ENCODE results near the gene PRDM16. TPM values are rescaled to one million over a fixed set of nuclear protein-coding genes. Genes with fewer than 3 reads are reported as not detected.

The PRDM16 gene
- total and polyA plus RNA-seq, 2 of the 8 experiments (the other 6 are each of a cell fraction or from before 2014, with no cell fraction given), result 0.39 to 0.43 TPM

DNA sequence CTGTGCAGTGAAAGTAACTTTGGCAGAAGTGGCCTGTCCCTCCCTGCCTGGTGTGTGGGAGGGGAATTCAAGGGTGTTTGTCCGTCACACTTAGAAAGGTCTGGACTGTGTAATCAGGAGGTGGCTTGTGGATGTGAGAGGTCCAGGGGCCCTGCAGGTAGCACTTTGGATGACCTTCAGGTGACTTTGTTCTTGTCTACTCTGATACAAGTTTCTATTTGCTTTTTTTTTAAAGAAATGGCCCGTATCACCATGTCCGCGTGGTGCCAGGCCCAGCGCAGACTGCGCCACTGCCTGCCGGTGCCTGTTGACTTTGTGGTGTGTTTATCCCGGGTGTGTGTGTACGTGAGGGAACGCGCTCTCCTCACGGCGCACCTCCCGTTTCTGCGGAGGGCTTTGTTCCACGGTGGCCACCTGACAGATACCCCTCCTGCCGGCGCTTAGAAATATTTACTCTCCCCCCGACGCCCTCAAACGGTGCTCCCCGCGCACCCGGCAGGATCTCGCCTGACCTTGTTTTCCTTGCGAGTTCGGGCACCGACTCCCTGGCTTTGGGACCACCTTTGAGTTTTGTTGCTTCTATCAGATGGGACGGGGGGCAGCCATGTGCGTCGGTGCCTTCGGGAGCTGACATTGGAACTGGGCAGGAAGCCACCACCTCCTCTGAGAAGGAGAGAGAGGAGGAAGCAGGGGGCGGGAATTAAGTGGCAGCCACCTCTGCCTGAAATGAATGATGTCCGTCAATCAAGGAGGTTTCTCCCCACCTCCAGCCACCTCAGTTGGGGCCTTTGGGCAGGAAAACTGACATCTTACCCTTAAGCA is 119.4 kb downstream of the PRDM16 start:
- Histone ChIP-seq H3K4me2 (ENCODE audit: insufficient read depth in 1 of 2, low read depth in 2 of 2, low read length in 2 of 2) (no peak overlapping the region), H4K8ac (ENCODE audit: extremely low read depth, insufficient read depth, low read length) (no peak overlapping the region; the same call in 1 of the 2 replicates), H3K9ac (replicated peaks in 1 of 4; ENCODE audit: extremely low read depth in 1 of 4, low read depth in 3 of 4, low read length in 3 of 4) (no peak overlapping the region), H2BK5ac (ENCODE audit: low read depth, low read length) (no peak overlapping the region), H3K9me3 (ENCODE audit: insufficient read depth in 2 of 2, low read depth in 1 of 2, low read length in 1 of 2) (peaks cover 13 to 26% of the 10 kb centered on the region in 2 experiments), H3K27ac (ENCODE audit: low read depth, low read length) (no peak overlapping the region), H2BK12ac (ENCODE audit: low read depth, low read length) (no peak overlapping the region), H2AK5ac (ENCODE audit: low read depth, low read length) (no peak overlapping the region), H3K36me3 (ENCODE audit: control insufficient read depth in 2 of 4, insufficient read depth in 4 of 4, low read length in 3 of 4) (no peaks in the 10 kb centered on the region), H4K20me1 (replicated peaks in 1 of 2; ENCODE audit: control insufficient read depth in 1 of 2, insufficient read depth in 2 of 2, low read length in 2 of 2) (no peaks in the 10 kb centered on the region), H3K23ac (ENCODE audit: insufficient read length) (no peak overlapping the region), H2AFZ (ENCODE audit: low read length) (no peak overlapping the region), H3K23me2 (ENCODE audit: low read depth, low read length) (no peaks in the 10 kb centered on the region), H3K56ac (replicated peaks; ENCODE audit: insufficient read length, low read depth, low read length) (no peak overlapping the region), H4K91ac (replicated peaks; ENCODE audit: insufficient read length, low read length) (no peak overlapping the region), H2BK20ac (ENCODE audit: low read length) (no peak overlapping the region), H4K5ac (ENCODE audit: insufficient read length, low read depth, low read length) (no peak overlapping the region), H3K4me3 (ENCODE audit: extremely low read depth in 1 of 4, insufficient read depth in 2 of 4, low read depth in 3 of 4, low read length in 4 of 4) (no peak overlapping the region), H2BK120ac (replicated peaks; ENCODE audit: low read depth, low read length) (no peak overlapping the region), H3K27me3 (replicated peaks in 1 of 4; ENCODE audit: control insufficient read depth in 3 of 4, extremely low read depth in 1 of 4, insufficient read depth in 3 of 4, low read length in 3 of 4) (no peaks in the 10 kb centered on the region), H3K4ac (replicated peaks; ENCODE audit: insufficient read length, low read depth, low read length) (no peak overlapping the region), H3K4me1 (replicated peaks in 1 of 4; ENCODE audit: control insufficient read depth in 3 of 4, insufficient read depth in 4 of 4, low read length in 3 of 4) (no peaks in the 10 kb centered on the region; a peak in 1 of 7 replicates), H3K18ac (ENCODE audit: extremely low read depth, low read length) (no peak overlapping the region), H3K79me2 (ENCODE audit: control insufficient read depth in 1 of 2, insufficient read depth in 2 of 2, low read length in 2 of 2) (no peaks in the 10 kb centered on the region), H3K79me1 (ENCODE audit: low read depth, low read length) (no peaks in the 10 kb centered on the region), H3K14ac (ENCODE audit: insufficient read length) (no peak overlapping the region), H2BK15ac (ENCODE audit: low read length) (no peak overlapping the region)
- POLR2A ChIA-PET (ENCODE audit: partially characterized antibody), result no interaction called here
- WGBS, 2 experiments (ENCODE audit: extremely low coverage in 1 of 2, insufficient coverage in 1 of 2, insufficient read length in 1 of 2, insufficient replicate concordance in 2 of 2, low coverage in 1 of 2, low lambda C conversion rate in 2 of 2, missing lambda C conversion rate in 1 of 2), result 90% methylated on average over 30 of the region's 34 CpGs; no CpG with 5 or more reads in 1 of the 2 experiments
- no peak for DNase-seq (ENCODE audit: low read depth in 1 of 2, low spot score in 2 of 2)
- CTCF ChIA-PET (ENCODE audit: partially characterized antibody), result interaction anchor here (0.6 to 0.7 kb wide), 3 partner anchors 44 to 1632 kb away, joined by 3 to 4 read pairs (median 3); no protein-coding TSS in a partner anchor
- no peak for FAIRE-seq
- TF ChIP-seq, protein P1, sequence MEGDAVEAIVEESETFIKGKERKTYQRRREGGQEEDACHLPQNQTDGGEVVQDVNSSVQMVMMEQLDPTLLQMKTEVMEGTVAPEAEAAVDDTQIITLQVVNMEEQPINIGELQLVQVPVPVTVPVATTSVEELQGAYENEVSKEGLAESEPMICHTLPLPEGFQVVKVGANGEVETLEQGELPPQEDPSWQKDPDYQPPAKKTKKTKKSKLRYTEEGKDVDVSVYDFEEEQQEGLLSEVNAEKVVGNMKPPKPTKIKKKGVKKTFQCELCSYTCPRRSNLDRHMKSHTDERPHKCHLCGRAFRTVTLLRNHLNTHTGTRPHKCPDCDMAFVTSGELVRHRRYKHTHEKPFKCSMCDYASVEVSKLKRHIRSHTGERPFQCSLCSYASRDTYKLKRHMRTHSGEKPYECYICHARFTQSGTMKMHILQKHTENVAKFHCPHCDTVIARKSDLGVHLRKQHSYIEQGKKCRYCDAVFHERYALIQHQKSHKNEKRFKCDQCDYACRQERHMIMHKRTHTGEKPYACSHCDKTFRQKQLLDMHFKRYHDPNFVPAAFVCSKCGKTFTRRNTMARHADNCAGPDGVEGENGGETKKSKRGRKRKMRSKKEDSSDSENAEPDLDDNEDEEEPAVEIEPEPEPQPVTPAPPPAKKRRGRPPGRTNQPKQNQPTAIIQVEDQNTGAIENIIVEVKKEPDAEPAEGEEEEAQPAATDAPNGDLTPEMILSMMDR (IDR thresholded peaks at IDR 0.05; ENCODE audit: control extremely low read depth in 1 of 3, insufficient read depth in 1 of 3, low read depth in 1 of 3, low read length in 3 of 3), result no peak
- no peak for TF ChIP-seq NRF1 (IDR thresholded peaks at IDR 0.05; ENCODE audit: low read depth, low read length)
- no peak for TF ChIP-seq TAF7 (optimal IDR thresholded peaks at IDR 0.05; ENCODE audit: borderline replicate concordance, low read depth, low read length)
- TF ChIP-seq SIN3A (conservative IDR thresholded peaks at IDR 0.05 in 1 of 2, IDR thresholded peaks at IDR 0.05 in 1 of 2; ENCODE audit: low read depth in 1 of 2, low read length in 2 of 2), result no peak
- no peak for TF ChIP-seq GABPA (IDR thresholded peaks at IDR 0.05; ENCODE audit: borderline replicate concordance, insufficient read depth, low read length)
- TF ChIP-seq, protein P2, sequence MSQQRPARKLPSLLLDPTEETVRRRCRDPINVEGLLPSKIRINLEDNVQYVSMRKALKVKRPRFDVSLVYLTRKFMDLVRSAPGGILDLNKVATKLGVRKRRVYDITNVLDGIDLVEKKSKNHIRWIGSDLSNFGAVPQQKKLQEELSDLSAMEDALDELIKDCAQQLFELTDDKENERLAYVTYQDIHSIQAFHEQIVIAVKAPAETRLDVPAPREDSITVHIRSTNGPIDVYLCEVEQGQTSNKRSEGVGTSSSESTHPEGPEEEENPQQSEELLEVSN (IDR thresholded peaks at IDR 0.05), result no peak
- TF ChIP-seq SIX5 (IDR thresholded peaks at IDR 0.05; ENCODE audit: low read depth, low read length), result no peak
- TF ChIP-seq SIRT6 (IDR thresholded peaks at IDR 0.05; ENCODE audit: low read length), result no peak
- no peak for TF ChIP-seq CBX8 (IDR thresholded peaks at IDR 0.05; ENCODE audit: borderline replicate concordance, low read depth, low read length)

Measured in H1 (cell line).